K562 (cell line): ENCODE measurements around the gene CITED2. TPM values are rescaled to one million over a fixed set of nuclear protein-coding genes. Genes with fewer than 3 reads are reported as not detected.
A peak's percentile ranks its signal among the peaks of the same experiment; 100 is the strongest.

ENCODE experiments used
- ATAC-seq: fragments of 200-7000 bp; cut with Tn5 transposase; 3 replicates; pipeline ENCODE4 v1.9.1; 2020; ENCODE audit warnings: moderate library complexity
- BruUV-seq: library from RNA; stranded (reverse); fragments of 400-500 nt; replicated peaks from 2 replicates; lab custom pipeline; 2021; lab: Mats Ljungman, UMichigan
- CTCF ChIA-PET: fragments of 300-600 bp; formaldehyde crosslinking; extraction: SDS; loops from one replicate; lab custom pipeline; 2021; ENCODE audit warnings: low intra/inter-chr PET ratio; lab: Yijun Ruan, JAX
- POLR2A ChIA-PET: fragments of 300-600, 350-650 bp; sonication (Branson Sonifier 250); formaldehyde crosslinking; extraction: SDS; loops from one replicate; lab custom pipeline; 2021; ENCODE audit warnings: antibody characterized with exemption, inconsistent platforms; lab: Yijun Ruan, JAX
- DNase-seq, 4 experiments: peaks; one replicate each; pipeline versions ENCODE4 v3.0.0 to v3.0.0-alpha.2; 2011 to 2018; ENCODE audit warnings: low spot score in 3 of 4, mixed read lengths in 3 of 4; ENCODE audit errors: extremely low read depth in 1 of 4
- FAIRE-seq: peaks from 2 replicates; lab custom pipeline; 2011; peaks lifted over from hg19 to GRCh38; lab: Jason Lieb, UNC
- H2AFZ ChIP-seq: 2 replicates; pipeline ENCODE4 v1.6.0; 2011; ENCODE audit warnings: low read depth, low read length, control low read depth, inconsistent platforms
- H3K27ac ChIP-seq: fragments of 200-600 bp; 3 replicates; pipeline ENCODE4 v1.8.0; 2011; ENCODE audit warnings: low read depth, mild to moderate bottlenecking, control low read depth, inconsistent platforms, low read length, moderate library complexity, mixed read lengths; ENCODE audit errors: extremely low read depth
- H3K27me3 ChIP-seq, 2 experiments: fragments of 300-600 bp in 1 of 2; 2 replicates in 1 of 2; 3 replicates in 1 of 2; pipeline versions ENCODE4 v1.6.0 to v1.8.0; 2011; ENCODE audit warnings: inconsistent platforms in 2 of 2, low read length in 2 of 2, mild to moderate bottlenecking in 1 of 2, mixed read lengths in 1 of 2, moderate library complexity in 1 of 2; ENCODE audit not compliant: control insufficient read depth in 2 of 2, insufficient read depth in 2 of 2
- H3K36me3 ChIP-seq: fragments of 300-600 bp; 3 replicates; pipeline ENCODE4 v1.8.0; 2011; ENCODE audit warnings: mild to moderate bottlenecking, low read length, inconsistent platforms; ENCODE audit not compliant: control insufficient read depth, insufficient read depth
- H3K4me1 ChIP-seq, 2 experiments: fragments of 200-600 bp in 1 of 2; replicated peaks in 1 of 2; 2 replicates in 1 of 2; 3 replicates in 1 of 2; pipeline versions ENCODE4 v1.5.1 to v1.8.0; 2011; ENCODE audit warnings: inconsistent platforms in 2 of 2, low read length in 2 of 2, mild to moderate bottlenecking in 1 of 2, mixed read lengths in 1 of 2, moderate library complexity in 1 of 2; ENCODE audit not compliant: control insufficient read depth in 2 of 2, insufficient read depth in 2 of 2
- H3K4me2 ChIP-seq: 2 replicates; pipeline ENCODE4 v1.6.1; 2011; ENCODE audit warnings: low read length, control low read depth, inconsistent platforms, mixed read lengths; ENCODE audit not compliant: insufficient read depth
- H3K4me3 ChIP-seq: fragments of 200-600 bp; sonication (generic), shearing (Covaris generic); 2 replicates; pipeline ENCODE4 v1.5.1; 2016; ENCODE audit warnings: control low read depth, inconsistent platforms
- H3K79me2 ChIP-seq: fragments of 200-600 bp; 3 replicates; pipeline ENCODE4 v1.8.0; 2011; ENCODE audit warnings: low read length, inconsistent platforms; ENCODE audit not compliant: control insufficient read depth, insufficient read depth
- H3K9ac ChIP-seq, 2 experiments: 2 replicates each; pipeline versions ENCODE4 v1.6.0 to v1.6.1; 2011; ENCODE audit warnings: low read depth in 2 of 2, low read length in 2 of 2, control low read depth in 1 of 2, inconsistent platforms in 1 of 2, mild to moderate bottlenecking in 1 of 2, mixed read lengths in 1 of 2; ENCODE audit not compliant: insufficient read depth in 1 of 2
- H3K9me1 ChIP-seq: one replicate; pipeline ENCODE4 v1.6.0; 2011; ENCODE audit warnings: inconsistent platforms, mild to moderate bottlenecking, low read length, moderate library complexity; ENCODE audit not compliant: control insufficient read depth, insufficient read depth
- H3K9me3 ChIP-seq: replicated peaks from 2 replicates; pipeline ENCODE4 v1.5.1; 2011; ENCODE audit warnings: low read depth, low read length, inconsistent platforms; ENCODE audit not compliant: control insufficient read depth, insufficient read depth
- H4K20me1 ChIP-seq: replicated peaks from 2 replicates; pipeline ENCODE4 v1.6.1; 2011; ENCODE audit warnings: low read length, inconsistent platforms, mixed read lengths; ENCODE audit not compliant: control insufficient read depth, insufficient read depth
- ARID1B ChIP-seq: fragments of 450-650 bp; IDR thresholded peaks from 2 replicates; pipeline ENCODE4 v1.6.1; 2016; ENCODE audit warnings: antibody characterized with exemption, mild to moderate bottlenecking, inconsistent platforms
- ATF7 ChIP-seq: fragments of 450-650 bp; IDR thresholded peaks from 2 replicates; pipeline ENCODE4 v1.7.1; 2014; ENCODE audit warnings: mild to moderate bottlenecking, moderate library complexity
- CTBP1 ChIP-seq: fragments of 450-650 bp; IDR thresholded peaks from 2 replicates; pipeline ENCODE4 v1.6.1; 2016; ENCODE audit warnings: borderline replicate concordance
- DPF2 ChIP-seq: fragments of 450-650 bp; IDR thresholded peaks from 2 replicates; pipeline ENCODE4 v1.6.1; 2016
- FOXM1 ChIP-seq, 2 experiments: fragments of 450-650 bp in 1 of 2; sonication (generic) in 1 of 2; formaldehyde crosslinking in 1 of 2; IDR thresholded peaks; 2 replicates each; pipeline versions ENCODE4 v1.6.1 to v1.9.0; 2017 to 2022; ENCODE audit warnings: low read depth in 2 of 2, mild to moderate bottlenecking in 2 of 2, missing genetic modification reagents in 1 of 2, moderate library complexity in 1 of 2
- HOXB6 ChIP-seq: fragments of 250-450 bp; sonication (Bioruptor Pico); IDR thresholded peaks from 2 replicates; pipeline ENCODE4 v1.5.1; 2022; ENCODE audit warnings: mild to moderate bottlenecking, borderline replicate concordance
- JUN ChIP-seq, 2 experiments: sonication (generic) in 1 of 2; formaldehyde crosslinking in 1 of 2; IDR thresholded peaks; 2 replicates each; pipeline versions ENCODE4 v1.6.1 to v1.8.0; 2012 to 2022; ENCODE audit warnings: borderline replicate concordance in 2 of 2, mild to moderate bottlenecking in 2 of 2, improper control_type of control experiment in 1 of 2, low read depth in 1 of 2, low read length in 1 of 2, missing genetic modification reagents in 1 of 2
- MYNN ChIP-seq, 2 experiments: sonication (generic); formaldehyde crosslinking in 1 of 2; IDR thresholded peaks; 2 replicates each; pipeline versions ENCODE4 v1.5.0 to v1.6.1; 2016 to 2020; ENCODE audit warnings: antibody characterized with exemption in 1 of 2, missing genetic modification reagents in 1 of 2
- NFATC3 ChIP-seq: fragments of 450-650 bp; IDR thresholded peaks from 2 replicates; pipeline ENCODE4 v1.6.1; 2017; ENCODE audit warnings: mild to moderate bottlenecking
- TCF3 ChIP-seq: sonication (generic); formaldehyde crosslinking; IDR thresholded peaks from 2 replicates; pipeline ENCODE4 v1.4.0; 2020; ENCODE audit warnings: mild to moderate bottlenecking, missing genetic modification reagents
- THRA ChIP-seq: fragments of 450-650 bp; IDR thresholded peaks from 2 replicates; pipeline ENCODE4 v1.6.1; 2017; ENCODE audit warnings: mild to moderate bottlenecking, moderate library complexity
- YBX1 ChIP-seq: fragments of 450-650 bp; IDR thresholded peaks from 2 replicates; pipeline ENCODE4 v1.7.1; 2016; ENCODE audit warnings: mild to moderate bottlenecking
- ZNF280B ChIP-seq: fragments of 250-450 bp; sonication (Bioruptor Pico); IDR thresholded peaks from 2 replicates; pipeline ENCODE4 v1.5.1; 2021; ENCODE audit warnings: mild to moderate bottlenecking
- ZNF592 ChIP-seq: fragments of 450-650 bp; IDR thresholded peaks from 2 replicates; pipeline ENCODE4 v1.6.1; 2017; ENCODE audit warnings: antibody characterized with exemption, mild to moderate bottlenecking
- ZSCAN32 ChIP-seq: fragments of 450-650 bp; formaldehyde crosslinking; IDR thresholded peaks from 2 replicates; pipeline ENCODE4 v1.4.0; 2020; ENCODE audit warnings: mild to moderate bottlenecking, moderate library complexity
- WGBS: fragments of 100-300 bp; shearing (Covaris generic); methylation state at CpG from one replicate; pipeline ENCODE4 v1.1.6; 2016; ENCODE audit warnings: low coverage, mixed read lengths; ENCODE audit not compliant: insufficient coverage; ENCODE audit errors: missing lambda C conversion rate; 5-methylcytosine and 5-hydroxymethylcytosine counted together
- in situ Hi-C: fragments of 300-500 bp; cut with MboI; formaldehyde crosslinking; loops from 4 replicates; pipeline ENCODE4 v1.15.0; 2018; ENCODE audit warnings: inconsistent platforms, mixed read lengths
- intact Hi-C: fragments of 100-400 bp; cut with micrococcal nuclease; formaldehyde crosslinking; loops from 2 replicates; pipeline ENCODE4 v1.14.2; 2022
- polyA plus RNA-seq, 8 experiments: library from polyadenylated mRNA; depleted of rRNA in 4 of 8; stranded (reverse) in 5 of 8; unstranded in 3 of 8; fragments of >200 nt; fragmentation: Nextera tagmentation in 2 of 8; fragmentation: Illumina TruSeq in 1 of 8; extraction: Ambion mirVana in 2 of 8; extraction: Trizol in 1 of 8; gene quantifications; 2 replicates each; pipeline versions ENCODE4 v1.2.1 to v1.2.3, GENCODE V29; 2011 to 2014; ENCODE audit warnings: inconsistent platforms in 1 of 8, missing spikeins in 1 of 8
- total RNA-seq, 7 experiments: library from RNA; depleted of rRNA in 6 of 7; stranded (reverse); fragments of >200 nt in 6 of 7; fragmentation: Illumina TruSeq in 2 of 7; extraction: Trizol in 2 of 7; gene quantifications; 2 replicates each; pipeline versions ENCODE4 v1.2.1 to v1.2.3, GENCODE V29; 2011 to 2021; ENCODE audit warnings: low replicate concordance in 1 of 7

Gene CITED2
- total and polyA plus RNA-seq, 9 of the 15 experiments (the other 6 are each of a cell fraction or from before 2014, with no cell fraction given), result 0.21 to 86.1 (median 17.5) TPM

- in situ Hi-C loops, result loop anchor here (10.0 kb wide), 1 partner anchor 136 kb away; no protein-coding TSS in a partner anchor
- Histone ChIP-seq H3K4me1 (peaks cover 37 to 52% of the 10 kb centered on the region in 2 experiments), H3K27ac (no peak overlapping the region; the same call in 2 of the 3 replicates), H3K4me3 (no peak overlapping the region), H3K9ac (peak overlapping the region in 1 of 2 experiments; percentile 53; a peak in 1 of 4 replicates), H4K20me1 (peaks cover 5% of the 10 kb centered on the region), H3K9me1 (no peaks in the 10 kb centered on the region), H2AFZ (peak overlapping the region; percentile 26; the same call in 1 of the 2 replicates), H3K36me3 (no peaks in the 10 kb centered on the region; the same call in 2 of the 3 replicates), H3K79me2 (peaks cover 9% of the 10 kb centered on the region), H3K9me3 (no peaks in the 10 kb centered on the region), H3K27me3 (no peaks in the 10 kb centered on the region), H3K4me2 (no peak overlapping the region)
- intact Hi-C loops, result loop anchor here (10.0 kb wide), 1 partner anchor 236 kb away; no protein-coding TSS in a partner anchor
- no TSS peak for BruUV-seq
- DNase-seq (peak in 2 of 4 experiments; percentile 32 to 51), ATAC-seq (no peak), FAIRE-seq (no peak)
- ChIA-PET POLR2A (interaction anchor here (0.6 to 1.4 kb wide), 4 partner anchors 9 to 701 kb away, joined by 3 to 5 read pairs (median 4); no protein-coding TSS in a partner anchor), CTCF (no interaction called here)
- WGBS, result 11% methylated on average over 1 of the region's 1 CpG
- TF ChIP-seq ZNF280B, result no peak
- TF ChIP-seq ZNF592, result 0 out of 2 replicates have a peak, but pooled peaks have one; percentile 44
- TF ChIP-seq NFATC3, result no peak
- TF ChIP-seq JUN (IDR thresholded peaks at IDR 0.05; ENCODE audit: borderline replicate concordance, low read depth, low read length), result peak; percentile 85
- 0 out of 2 replicates have a peak, but pooled peaks have one; percentile 42 for TF ChIP-seq JUN (CRISPR knock-in tag; IDR thresholded peaks at IDR 0.05; ENCODE audit: borderline replicate concordance)
- TF ChIP-seq ZSCAN32 (CRISPR knock-in tag), result no peak
- TF ChIP-seq ATF7, result peak; percentile 25; the same call in 1 of the 2 replicates
- no peak for TF ChIP-seq TCF3 (CRISPR knock-in tag)
- TF ChIP-seq ARID1B, result peak; percentile 73
- TF ChIP-seq DPF2, result peak; percentile 84
- TF ChIP-seq HOXB6 (CRISPR knock-in tag), result no peak
- TF ChIP-seq YBX1, result no peak
- peak; percentile 62; the same call in 1 of the 2 replicates for TF ChIP-seq MYNN (IDR thresholded peaks at IDR 0.05)
- no peak for TF ChIP-seq MYNN (CRISPR knock-in tag; IDR thresholded peaks at IDR 0.05)
- TF ChIP-seq THRA, result no peak
- peak; percentile 62 for TF ChIP-seq CTBP1
- TF ChIP-seq FOXM1 (IDR thresholded peaks at IDR 0.05; ENCODE audit: low read depth), result no peak
- TF ChIP-seq FOXM1 (CRISPR knock-in tag; IDR thresholded peaks at IDR 0.05; ENCODE audit: low read depth), result no peak
These were observed 4.5 kb upstream of the CITED2 start for GRCh38 chr6:139378882-139379341.
